GM12878 (cell line): Measurements from ENCODE around the gene NACAD.

Experiments
- CTCF ChIP-seq, 3 experiments: IDR thresholded peaks in 2 of 3; conservative IDR thresholded peaks in 1 of 3; 2 replicates each; pipeline ENCODE4 v1.5.1; 2011; ENCODE audit warnings: low read depth in 3 of 3, low read length in 3 of 3, mild to moderate bottlenecking in 3 of 3, control low read depth in 2 of 3, moderate library complexity in 2 of 3, inconsistent platforms in 1 of 3, mixed read lengths in 1 of 3; ENCODE audit not compliant: control insufficient read depth in 2 of 3, insufficient read depth in 1 of 3; ENCODE audit errors: extremely low read depth in 1 of 3
- FOS ChIP-seq: IDR thresholded peaks from 3 replicates; pipeline ENCODE4 v1.6.1; 2011; ENCODE audit warnings: borderline replicate concordance; ENCODE audit not compliant: insufficient read length; ENCODE audit errors: extremely low read depth
- HDAC2 ChIP-seq: fragments of 200-600 bp; sonication (generic); IDR thresholded peaks from 2 replicates; pipeline ENCODE4 v1.6.1; 2017
- JUND ChIP-seq: IDR thresholded peaks from 2 replicates; pipeline ENCODE4 v1.6.1; 2012; ENCODE audit warnings: low read depth, mild to moderate bottlenecking, low read length, improper control_type of control experiment, moderate library complexity
- MYC ChIP-seq: IDR thresholded peaks from 2 replicates; pipeline ENCODE4 v1.6.1; 2011; ENCODE audit warnings: mild to moderate bottlenecking, low read length, moderate library complexity, inconsistent platforms; ENCODE audit not compliant: insufficient read depth, insufficient replicate concordance, insufficient read length, severe bottlenecking
- POLR2A ChIP-seq: IDR thresholded peaks from 2 replicates; pipeline ENCODE4 v1.6.1; 2011; ENCODE audit warnings: low read depth, mild to moderate bottlenecking, low read length
- ZBTB11 ChIP-seq: fragments of 450-650 bp; formaldehyde crosslinking; IDR thresholded peaks from 2 replicates; pipeline ENCODE4 v1.5.0; 2022; ENCODE audit warnings: mild to moderate bottlenecking, missing genetic modification characterization
- ZNF384 ChIP-seq: IDR thresholded peaks from 2 replicates; pipeline ENCODE4 v1.6.1; 2012; ENCODE audit warnings: low read depth, mild to moderate bottlenecking, low read length, improper control_type of control experiment, borderline replicate concordance
- TF ChIP-seq, protein P1 (sequence below): fragments of 450-650 bp; IDR thresholded peaks from 2 replicates; pipeline ENCODE4 v1.6.1; 2017; ENCODE audit warnings: borderline replicate concordance
- TF ChIP-seq, protein P2 (sequence below): IDR thresholded peaks from 2 replicates; pipeline ENCODE4 v1.6.1; 2012; ENCODE audit warnings: low read depth, low read length, improper control_type of control experiment

DNA sequence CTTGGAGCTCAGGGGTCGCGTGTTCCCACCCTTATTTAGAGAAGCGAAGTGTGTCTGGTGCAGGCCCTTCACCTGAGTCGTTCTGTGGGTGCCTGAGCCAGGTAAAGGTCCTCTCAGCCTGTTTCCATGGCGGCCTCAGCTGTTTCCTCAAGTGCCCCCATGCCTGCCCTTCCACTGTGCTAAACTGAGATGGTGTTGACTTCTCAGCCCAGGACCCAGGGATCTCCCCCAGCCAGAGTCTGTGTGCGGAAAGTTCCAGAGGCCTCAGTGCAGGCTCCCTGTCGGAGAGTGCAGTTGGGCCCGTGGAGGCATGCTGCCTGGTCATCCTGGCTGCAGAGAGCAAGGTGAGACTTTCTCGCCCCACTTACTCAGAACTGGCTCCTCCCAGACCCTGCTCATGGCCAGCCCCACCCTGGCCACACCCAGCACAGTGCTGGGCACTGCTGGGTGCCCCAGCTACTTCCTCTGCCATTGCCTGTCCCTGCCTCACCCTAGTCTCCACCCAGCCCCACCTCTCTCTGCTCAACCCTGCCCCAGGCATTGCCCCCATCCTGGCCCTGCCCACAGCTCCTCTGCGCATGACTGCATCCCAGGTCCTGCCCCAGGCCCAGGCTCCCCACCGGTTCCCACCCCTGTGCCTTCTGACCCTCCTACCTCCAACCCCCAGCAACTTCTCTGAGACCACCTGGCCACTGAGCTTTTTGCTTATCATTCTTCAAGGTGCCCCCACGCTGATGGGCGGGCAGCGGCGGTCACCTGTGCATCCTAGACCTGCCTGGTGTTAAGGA is 20.3 kb downstream of the NACAD start:
- TF ChIP-seq JUND (no peak), POLR2A (no peak), MYC (no peak), FOS (no peak), ZBTB11 (no peak), ZNF384 (no peak), CTCF (IDR thresholded peaks at IDR 0.05 in 2 of 3, conservative IDR thresholded peaks at IDR 0.05 in 1 of 3; ENCODE audit: control insufficient read depth in 2 of 3, extremely low read depth in 1 of 3, insufficient read depth in 1 of 3, low read depth in 3 of 3, low read length in 3 of 3) (no peak), HDAC2 (no peak)
- TF ChIP-seq, protein P1, sequence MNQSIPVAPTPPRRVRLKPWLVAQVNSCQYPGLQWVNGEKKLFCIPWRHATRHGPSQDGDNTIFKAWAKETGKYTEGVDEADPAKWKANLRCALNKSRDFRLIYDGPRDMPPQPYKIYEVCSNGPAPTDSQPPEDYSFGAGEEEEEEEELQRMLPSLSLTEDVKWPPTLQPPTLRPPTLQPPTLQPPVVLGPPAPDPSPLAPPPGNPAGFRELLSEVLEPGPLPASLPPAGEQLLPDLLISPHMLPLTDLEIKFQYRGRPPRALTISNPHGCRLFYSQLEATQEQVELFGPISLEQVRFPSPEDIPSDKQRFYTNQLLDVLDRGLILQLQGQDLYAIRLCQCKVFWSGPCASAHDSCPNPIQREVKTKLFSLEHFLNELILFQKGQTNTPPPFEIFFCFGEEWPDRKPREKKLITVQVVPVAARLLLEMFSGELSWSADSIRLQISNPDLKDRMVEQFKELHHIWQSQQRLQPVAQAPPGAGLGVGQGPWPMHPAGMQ, result no peak
- TF ChIP-seq, protein P2, sequence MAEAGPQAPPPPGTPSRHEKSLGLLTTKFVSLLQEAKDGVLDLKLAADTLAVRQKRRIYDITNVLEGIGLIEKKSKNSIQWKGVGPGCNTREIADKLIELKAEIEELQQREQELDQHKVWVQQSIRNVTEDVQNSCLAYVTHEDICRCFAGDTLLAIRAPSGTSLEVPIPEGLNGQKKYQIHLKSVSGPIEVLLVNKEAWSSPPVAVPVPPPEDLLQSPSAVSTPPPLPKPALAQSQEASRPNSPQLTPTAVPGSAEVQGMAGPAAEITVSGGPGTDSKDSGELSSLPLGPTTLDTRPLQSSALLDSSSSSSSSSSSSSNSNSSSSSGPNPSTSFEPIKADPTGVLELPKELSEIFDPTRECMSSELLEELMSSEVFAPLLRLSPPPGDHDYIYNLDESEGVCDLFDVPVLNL, result no peak
